Activated B cell treated with CpG ODN at 0.5 μM for 24 hours (primary cell): Measurements from ENCODE around the gene ATP12A. TPM values are rescaled to one million over a fixed set of nuclear protein-coding genes. Genes with fewer than 3 reads are reported as not detected.

Experiments used
- ATAC-seq: fragments of 200-7000 bp; cut with Tn5 transposase; one replicate; pipeline ENCODE4 v1.10.0; 2021; ENCODE audit warnings: low read depth, mild to moderate bottlenecking, moderate library complexity
- CTCF ChIA-PET: fragments of 350-600 bp; sonication (Branson Sonifier 250); formaldehyde crosslinking; loops from one replicate; lab custom pipeline; 2021; ENCODE audit warnings: antibody characterized with exemption; lab: Charles Lee
- POLR2A ChIA-PET: fragments of 350-600 bp; sonication (Branson Sonifier 250); formaldehyde crosslinking; loops from one replicate; lab custom pipeline; 2021; ENCODE audit warnings: antibody characterized with exemption; lab: Charles Lee
- DNase-seq: peaks from one replicate; pipeline ENCODE4 v3.0.0; 2022
- H3K27ac Mint-ChIP-seq: one replicate; pipeline ENCODE4 v1.8.0; 2020; ENCODE audit warnings: mixed read lengths
- H3K27me3 Mint-ChIP-seq: one replicate; pipeline ENCODE4 v1.8.0; 2021; ENCODE audit warnings: mixed read lengths
- H3K36me3 Mint-ChIP-seq: one replicate; pipeline ENCODE4 v1.8.0; 2021; ENCODE audit warnings: low read depth, mixed read lengths
- H3K4me1 Mint-ChIP-seq: one replicate; pipeline ENCODE4 v1.8.0; 2021; ENCODE audit warnings: mixed read lengths
- H3K4me3 Mint-ChIP-seq: one replicate; pipeline ENCODE4 v1.8.0; 2020; ENCODE audit warnings: mild to moderate bottlenecking, mixed read lengths
- H3K9me3 Mint-ChIP-seq: one replicate; pipeline ENCODE4 v1.8.0; 2020; ENCODE audit warnings: mixed read lengths
- CTCF ChIP-seq: fragments of 200-600 bp; IDR thresholded peaks from one replicate; pipeline ENCODE4 v1.8.0; 2022; ENCODE audit warnings: antibody characterized with exemption, mild to moderate bottlenecking
- intact Hi-C: fragments of 100-400 bp; cut with micrococcal nuclease; formaldehyde crosslinking; loops from one replicate; pipeline ENCODE4 v1.15.1; 2024
- total RNA-seq: library from RNA; stranded (reverse); gene quantifications from 2 replicates; pipeline ENCODE4 v1.2.3, GENCODE V29; 2022

ATP12A gene
- total RNA-seq, 1 donor from 2014 or later: not detected

DNA sequence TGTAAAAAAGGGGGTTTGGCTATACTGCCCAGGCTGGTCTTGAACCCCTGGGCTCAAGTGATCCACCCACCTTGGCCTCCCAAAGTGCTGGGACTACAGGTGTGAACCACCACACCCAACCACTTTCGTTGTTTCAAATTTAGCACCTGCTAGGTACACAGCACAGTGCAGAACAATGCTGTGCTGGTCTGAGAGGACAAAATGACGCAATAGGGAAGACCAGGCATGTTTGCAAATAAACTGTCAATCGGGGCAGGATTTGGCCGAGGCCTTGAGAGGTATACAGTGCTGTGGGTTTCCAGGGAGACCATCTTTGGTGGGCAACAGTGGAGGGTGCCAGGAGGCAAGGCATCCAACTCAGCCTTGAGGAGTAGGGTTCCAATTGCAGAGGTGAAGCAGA, 37.0 kb downstream of the ATP12A start:
- no peak for TF ChIP-seq CTCF
- Mint-ChIP-seq H3K9me3 (no peaks in the 10 kb centered on the region), H3K27me3 (peaks cover 5% of the 10 kb centered on the region), H3K4me1 (no peaks in the 10 kb centered on the region), H3K27ac (no peak overlapping the region), H3K4me3 (no peak overlapping the region), H3K36me3 (no peaks in the 10 kb centered on the region)
- no peak for DNase-seq
- ATAC-seq: no peak
- ChIA-PET POLR2A (no interaction called here), CTCF (no interaction called here)
- intact Hi-C loops: no loop called here

GRCh38 chr13:24718192-24718965, 38.2 kb downstream of the ATP12A start:
- no peak for DNase-seq
- H3K27ac Mint-ChIP-seq: no peak overlapping the region
- intact Hi-C loops: no loop called here
- H3K36me3 Mint-ChIP-seq: no peaks in the 10 kb centered on the region
- H3K9me3 Mint-ChIP-seq: no peaks in the 10 kb centered on the region
- H3K27me3 Mint-ChIP-seq: peaks cover 5% of the 10 kb centered on the region
- H3K4me1 Mint-ChIP-seq: no peaks in the 10 kb centered on the region
- ChIA-PET CTCF (no interaction called here), POLR2A (no interaction called here)
- TF ChIP-seq CTCF: no peak
- no peak overlapping the region for H3K4me3 Mint-ChIP-seq
- ATAC-seq: no peak

DNA sequence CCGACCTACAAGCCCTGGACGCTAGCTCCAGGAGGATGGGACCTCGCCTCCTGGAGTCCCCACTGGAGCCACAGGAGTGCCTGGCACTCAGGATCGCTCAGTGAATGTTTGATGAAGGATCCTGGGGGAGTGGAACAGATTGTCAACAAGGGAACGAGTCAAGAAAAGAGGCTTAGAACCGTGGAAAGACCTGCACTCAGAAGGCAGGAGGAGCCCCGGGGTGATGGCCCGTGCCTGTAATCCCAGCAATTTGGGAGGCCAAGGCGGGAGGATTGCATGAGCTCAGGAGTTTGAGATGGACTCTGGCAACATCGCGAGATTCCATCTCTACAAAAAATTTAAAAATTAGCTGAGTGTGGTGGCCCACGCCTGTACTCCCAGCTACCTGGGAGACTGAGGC, 38.9 kb downstream of the ATP12A start:
- intact Hi-C loops: no loop called here
- ChIA-PET CTCF (no interaction called here), POLR2A (no interaction called here)
- ATAC-seq (no peak), DNase-seq (no peak)
- no peak for TF ChIP-seq CTCF
- H3K27me3 Mint-ChIP-seq: peaks cover 5% of the 10 kb centered on the region
- no peaks in the 10 kb centered on the region for H3K9me3 Mint-ChIP-seq
- no peaks in the 10 kb centered on the region for H3K36me3 Mint-ChIP-seq
- H3K27ac Mint-ChIP-seq: no peak overlapping the region
- H3K4me1 Mint-ChIP-seq: no peaks in the 10 kb centered on the region
- H3K4me3 Mint-ChIP-seq: no peak overlapping the region

GRCh38 chr13:24723206-24723605, 43.0 kb downstream of the ATP12A start:
- CTCF ChIA-PET: interaction anchor here (1.0 kb wide), 1 partner anchor 11 kb away, joined by 3 read pairs; no protein-coding TSS in a partner anchor
- POLR2A ChIA-PET: no interaction called here
- ATAC-seq (no peak), DNase-seq (no peak)
- Mint-ChIP-seq H3K9me3 (no peaks in the 10 kb centered on the region), H3K36me3 (no peaks in the 10 kb centered on the region), H3K27me3 (peaks cover 3% of the 10 kb centered on the region), H3K27ac (no peak overlapping the region), H3K4me1 (no peaks in the 10 kb centered on the region), H3K4me3 (no peak overlapping the region)
- intact Hi-C loops: no loop called here
- TF ChIP-seq CTCF: no peak

DNA sequence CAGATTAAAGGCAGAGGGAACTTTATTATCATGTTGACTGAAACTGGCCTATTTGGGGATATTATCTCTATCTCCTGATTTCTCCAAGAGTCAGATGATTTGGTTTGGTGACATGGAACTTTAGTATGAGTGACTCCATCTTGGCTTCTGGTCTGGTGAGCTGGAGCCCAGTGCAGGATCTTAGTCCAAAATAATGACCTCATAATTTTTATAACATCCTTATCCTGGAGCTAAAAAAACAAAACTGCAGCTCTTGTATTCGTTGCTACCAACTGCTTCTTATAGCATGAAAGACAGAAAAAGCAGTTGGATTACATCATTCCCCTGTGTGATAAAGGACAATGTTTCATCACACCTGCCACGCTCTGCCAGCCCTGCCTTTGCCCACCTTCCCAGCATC, 44.5 kb downstream of the ATP12A start:
- Mint-ChIP-seq H3K27me3 (peaks cover 3% of the 10 kb centered on the region), H3K36me3 (no peaks in the 10 kb centered on the region), H3K4me3 (no peak overlapping the region), H3K4me1 (no peaks in the 10 kb centered on the region), H3K9me3 (no peaks in the 10 kb centered on the region), H3K27ac (no peak overlapping the region)
- DNase-seq: no peak
- ChIA-PET POLR2A (no interaction called here), CTCF (interaction anchor here (1.2 kb wide), 1 partner anchor 83 kb away, joined by 4 read pairs; no protein-coding TSS in a partner anchor)
- TF ChIP-seq CTCF: no peak
- ATAC-seq: no peak
- intact Hi-C loops: no loop called here
